Coronary artery (tissue), 2 donors: ENCODE data around the gene CCM2.

Experiments
- DNase-seq: peaks from one replicate; pipeline ENCODE4 v3.0.0-alpha.2; 2017; ENCODE audit warnings: low spot score
- H3K27ac ChIP-seq, 2 donors: fragments of 200-600 bp; sonication (generic); one replicate each; pipeline ENCODE4 v1.5.1; 2016 to 2019
- H3K4me3 ChIP-seq: fragments of 200-600 bp; sonication (generic); 2 replicates; pipeline ENCODE4 v1.5.1; 2016; ENCODE audit warnings: mild to moderate bottlenecking, moderate library complexity
- CTCF ChIP-seq: fragments of 200-600 bp; sonication (generic); IDR thresholded peaks from one replicate; pipeline ENCODE4 v1.5.1; 2019; ENCODE audit warnings: antibody characterized with exemption

The CCM2 gene

GRCh38 chr7:44978511-44979366, 21.3 kb upstream of the CCM2 start, which contains the start of gene MYO1G:
Gene MYO1G, minus strand, starts transcription at chr7:44979015. Its CDS starts 54 bp downstream, at chr7:44978961.
- H3K4me3 ChIP-seq, result peak within 1 kb of the TSS; percentile 33
- peak within 1 kb of the TSS in 1 of 2 donors; percentile 73 for H3K27ac ChIP-seq

GRCh38 chr7:44979481-44980392, 20.3 kb upstream of the CCM2 start:
- no peak for TF ChIP-seq CTCF

More at GRCh38 chr7:44978511-44979366, 21.3 kb upstream of the CCM2 start, which contains the start of gene MYO1G:
- TF ChIP-seq CTCF, result no peak
- DNase-seq, result no peak

GRCh38 chr7:44980393-44981034, 19.5 kb upstream of the CCM2 start:
- DNase-seq, result no peak
- Histone ChIP-seq H3K4me3 (no peak overlapping the region), H3K27ac (peak overlapping the region in 1 of 2 donors; percentile 73)
- TF ChIP-seq CTCF, result no peak

More at GRCh38 chr7:44979481-44980392, 20.3 kb upstream of the CCM2 start:
- DNase-seq, result no peak
- Histone ChIP-seq H3K4me3 (no peak overlapping the region), H3K27ac (peak overlapping the region in 1 of 2 donors; percentile 73)

- no peak for TF ChIP-seq CTCF
- H3K27ac ChIP-seq, result peak overlapping the region in 1 of 2 donors; percentile 73
- no peak for DNase-seq
- H3K4me3 ChIP-seq, result no peak overlapping the region
These were observed 18.8 kb upstream of the CCM2 start for GRCh38 chr7:44981035-44981706.

- Histone ChIP-seq H3K27ac (no peak overlapping the region), H3K4me3 (no peak overlapping the region)
- TF ChIP-seq CTCF, result no peak
- no peak for DNase-seq
These were observed 17.5 kb upstream of the CCM2 start for GRCh38 chr7:44982535-44982923.

- no peak for TF ChIP-seq CTCF
- DNase-seq, result no peak
- Histone ChIP-seq H3K4me3 (no peak overlapping the region), H3K27ac (no peak overlapping the region)
These were observed 17.0 kb upstream of the CCM2 start for GRCh38 chr7:44982970-44983369.
